HepG2 (cell line): Measurements from ENCODE around the gene TEDC1. TPM values are rescaled to one million over a fixed set of nuclear protein-coding genes. Genes with fewer than 3 reads are reported as not detected.
A peak's percentile ranks its signal among the peaks of the same experiment; 100 is the strongest.

Source experiments
- AGO1 ChIP-seq: fragments of 200-400 bp; formaldehyde crosslinking; IDR thresholded peaks from 2 replicates; pipeline ENCODE4 v1.6.1; 2017; ENCODE audit warnings: mild to moderate bottlenecking, low read depth, low read length, moderate library complexity; ENCODE audit not compliant: poor library complexity, severe bottlenecking
- AGO2 ChIP-seq: fragments of 200-400 bp; formaldehyde crosslinking; optimal IDR thresholded peaks from 2 replicates; pipeline ENCODE3; 2017; ENCODE audit warnings: mild to moderate bottlenecking, low read depth, low read length, moderate library complexity
- HMGXB4 ChIP-seq, 2 experiments: sonication (generic) in 1 of 2; formaldehyde crosslinking in 1 of 2; IDR thresholded peaks; 2 replicates each; pipeline versions ENCODE4 v1.4.0 to v1.6.1; 2018 to 2020; ENCODE audit warnings: missing genetic modification reagents in 2 of 2, borderline replicate concordance in 1 of 2, low read depth in 1 of 2, mild to moderate bottlenecking in 1 of 2, missing biosample characterization in 1 of 2
- KDM2A ChIP-seq: sonication (generic); formaldehyde crosslinking; IDR thresholded peaks from 2 replicates; pipeline ENCODE4 v1.4.0; 2020; ENCODE audit warnings: low read depth, missing genetic modification reagents, borderline replicate concordance
- MXI1 ChIP-seq: IDR thresholded peaks from 3 replicates; pipeline ENCODE4 v1.6.1; 2012; ENCODE audit warnings: low read depth, low read length, inconsistent platforms, borderline replicate concordance
- NFKB2 ChIP-seq: sonication (generic); formaldehyde crosslinking; IDR thresholded peaks from 2 replicates; pipeline ENCODE4 v1.4.0; 2020; ENCODE audit warnings: missing genetic modification reagents, borderline replicate concordance
- ONECUT2 ChIP-seq: sonication (generic); formaldehyde crosslinking; IDR thresholded peaks from 2 replicates; pipeline ENCODE4 v1.4.0; 2020; ENCODE audit warnings: missing genetic modification reagents
- PCBP1 ChIP-seq: fragments of 200-400 bp; formaldehyde crosslinking; IDR thresholded peaks from 2 replicates; pipeline ENCODE4 v1.6.1; 2017; ENCODE audit warnings: mild to moderate bottlenecking, low read depth, low read length, borderline replicate concordance
- RFX3 ChIP-seq: IDR thresholded peaks from 2 replicates; pipeline ENCODE4 v1.6.1; 2016; ENCODE audit warnings: missing biosample characterization, missing genetic modification reagents
- SAP130 ChIP-seq: IDR thresholded peaks from 2 replicates; pipeline ENCODE4 v1.6.1; 2016; ENCODE audit warnings: low read depth
- TBX2 ChIP-seq: sonication (generic); formaldehyde crosslinking; IDR thresholded peaks from 2 replicates; pipeline ENCODE4 v1.5.0; 2020; ENCODE audit warnings: missing genetic modification reagents, mild to moderate bottlenecking, borderline replicate concordance
- UBTF ChIP-seq: sonication (generic); formaldehyde crosslinking; IDR thresholded peaks from 2 replicates; pipeline ENCODE4 v1.4.0; 2020; ENCODE audit warnings: mild to moderate bottlenecking, missing genetic modification reagents
- ZBTB7B ChIP-seq: sonication (generic); formaldehyde crosslinking; IDR thresholded peaks from 2 replicates; pipeline ENCODE4 v1.4.0; 2020; ENCODE audit warnings: missing genetic modification reagents
- ZBTB8A ChIP-seq: sonication (generic); formaldehyde crosslinking; IDR thresholded peaks from 2 replicates; pipeline ENCODE4 v1.4.0; 2020; ENCODE audit warnings: mild to moderate bottlenecking, low read depth, missing genetic modification reagents, borderline replicate concordance
- ZFX ChIP-seq: sonication (generic); formaldehyde crosslinking; IDR thresholded peaks from 2 replicates; pipeline ENCODE4 v1.4.0; 2020; ENCODE audit warnings: mild to moderate bottlenecking, low read depth, missing genetic modification reagents, moderate library complexity
- ZNF18 ChIP-seq: sonication (generic); formaldehyde crosslinking; IDR thresholded peaks from 2 replicates; pipeline ENCODE4 v1.8.0; 2022; ENCODE audit warnings: mild to moderate bottlenecking, missing genetic modification reagents; ENCODE audit not compliant: insufficient replicate concordance
- ZNF180 ChIP-seq: sonication (generic); formaldehyde crosslinking; IDR thresholded peaks from 2 replicates; pipeline ENCODE4 v1.4.0; 2020; ENCODE audit warnings: low read depth, missing genetic modification reagents, borderline replicate concordance
- ZNF460 ChIP-seq: sonication (generic); formaldehyde crosslinking; IDR thresholded peaks from 2 replicates; pipeline ENCODE4 v1.5.1; 2020; ENCODE audit warnings: missing genetic modification reagents, mild to moderate bottlenecking, borderline replicate concordance
- ZNF878 ChIP-seq: sonication (generic); formaldehyde crosslinking; IDR thresholded peaks from 2 replicates; pipeline ENCODE4 v1.8.1; 2023; ENCODE audit warnings: mild to moderate bottlenecking, missing genetic modification reagents, moderate library complexity
- polyA plus RNA-seq, 8 experiments: library from polyadenylated mRNA; depleted of rRNA in 3 of 8; stranded (reverse) in 7 of 8; unstranded in 1 of 8; fragments of >200 nt; fragmentation: Illumina TruSeq in 4 of 8; extraction: Trizol in 4 of 8; gene quantifications; 2 replicates each; pipeline versions ENCODE4 v1.2.1 to v1.2.3, GENCODE V29; 2011 to 2016; ENCODE audit warnings: low read depth in 4 of 8, missing spikeins in 1 of 8, mixed read lengths in 1 of 8; ENCODE audit not compliant: insufficient read depth in 1 of 8
- total RNA-seq, 5 experiments: library from RNA; depleted of rRNA; stranded (reverse); fragments of >200 nt; fragmentation: Illumina TruSeq; extraction: Trizol; gene quantifications; 2 replicates each; pipeline ENCODE4 v1.2.3, GENCODE V29; 2016; ENCODE audit warnings: low read depth in 1 of 5
- TF ChIP-seq, protein P1 (sequence below): sonication (generic); formaldehyde crosslinking; IDR thresholded peaks from 2 replicates; pipeline ENCODE4 v1.4.0; 2020; ENCODE audit warnings: missing genetic modification reagents

TEDC1 gene
- total and polyA plus RNA-seq, 2 of the 13 experiments (the other 11 are each of a cell fraction or from before 2014, with no cell fraction given): 5.7 to 27.4 TPM

DNA sequence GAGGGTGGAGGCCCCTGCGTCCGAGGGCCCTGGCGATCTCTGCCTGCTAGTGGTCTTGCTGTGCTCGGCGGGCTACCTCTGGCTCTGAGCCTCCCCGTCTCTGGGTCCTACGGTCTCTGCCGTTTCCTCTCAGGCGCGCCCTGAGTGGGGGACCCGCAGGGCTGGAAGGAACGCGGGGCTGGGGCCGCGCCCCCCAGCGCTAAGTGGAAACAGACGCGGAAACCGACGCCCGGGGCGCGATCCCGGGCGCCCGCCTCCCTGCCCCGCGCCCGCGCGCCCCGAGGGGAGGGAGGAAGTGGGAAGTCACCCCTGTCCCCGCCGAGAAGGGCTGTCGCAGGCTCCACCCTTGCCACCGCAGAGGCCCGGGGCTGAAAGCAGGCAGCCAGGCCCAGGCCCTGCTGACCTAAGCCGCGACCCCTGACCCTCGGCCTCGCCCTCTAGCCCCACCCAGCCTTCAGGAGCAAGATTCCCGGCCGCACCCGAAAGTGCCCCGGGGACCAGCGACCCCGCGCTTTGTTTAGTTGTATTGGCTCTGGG is 3.5 kb upstream of the TEDC1 start (continued):
- peak; percentile 36 for TF ChIP-seq ZNF18
- no peak for TF ChIP-seq RFX3 (CRISPR knock-in tag)
- TF ChIP-seq ZFX (CRISPR knock-in tag): peak; percentile 15
- no peak for TF ChIP-seq ONECUT2 (CRISPR knock-in tag)
- TF ChIP-seq KDM2A (CRISPR knock-in tag): peak; percentile 59; the same call in 1 of the 2 replicates
- TF ChIP-seq ZNF180 (CRISPR knock-in tag): no peak
- TF ChIP-seq AGO1: peak; percentile 89
- TF ChIP-seq, protein P1, sequence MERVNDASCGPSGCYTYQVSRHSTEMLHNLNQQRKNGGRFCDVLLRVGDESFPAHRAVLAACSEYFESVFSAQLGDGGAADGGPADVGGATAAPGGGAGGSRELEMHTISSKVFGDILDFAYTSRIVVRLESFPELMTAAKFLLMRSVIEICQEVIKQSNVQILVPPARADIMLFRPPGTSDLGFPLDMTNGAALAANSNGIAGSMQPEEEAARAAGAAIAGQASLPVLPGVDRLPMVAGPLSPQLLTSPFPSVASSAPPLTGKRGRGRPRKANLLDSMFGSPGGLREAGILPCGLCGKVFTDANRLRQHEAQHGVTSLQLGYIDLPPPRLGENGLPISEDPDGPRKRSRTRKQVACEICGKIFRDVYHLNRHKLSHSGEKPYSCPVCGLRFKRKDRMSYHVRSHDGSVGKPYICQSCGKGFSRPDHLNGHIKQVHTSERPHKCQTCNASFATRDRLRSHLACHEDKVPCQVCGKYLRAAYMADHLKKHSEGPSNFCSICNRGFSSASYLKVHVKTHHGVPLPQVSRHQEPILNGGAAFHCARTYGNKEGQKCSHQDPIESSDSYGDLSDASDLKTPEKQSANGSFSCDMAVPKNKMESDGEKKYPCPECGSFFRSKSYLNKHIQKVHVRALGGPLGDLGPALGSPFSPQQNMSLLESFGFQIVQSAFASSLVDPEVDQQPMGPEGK (CRISPR knock-in tag): 0 out of 2 replicates have a peak, but pooled peaks have one; percentile 10
- no peak for TF ChIP-seq ZNF460 (CRISPR knock-in tag)
- 0 out of 2 replicates have a peak, but pooled peaks have one; percentile 12 for TF ChIP-seq PCBP1
- TF ChIP-seq NFKB2 (CRISPR knock-in tag): no peak
- TF ChIP-seq SAP130 (CRISPR knock-in tag): 0 out of 2 replicates have a peak, but pooled peaks have one; percentile 8
- peak; percentile 8; the same call in 1 of the 2 replicates for TF ChIP-seq UBTF (CRISPR knock-in tag)
- no peak for TF ChIP-seq ZNF878 (CRISPR knock-in tag)
- TF ChIP-seq HMGXB4 (CRISPR knock-in tag; IDR thresholded peaks at IDR 0.05; ENCODE audit: borderline replicate concordance in 1 of 2, low read depth in 1 of 2): peak in 1 of 2 experiments; percentile 40; a peak in 3 of 4 replicates
- 0 out of 2 replicates have a peak, but pooled peaks have one; percentile 4 for TF ChIP-seq TBX2
- no peak for TF ChIP-seq ZBTB8A (CRISPR knock-in tag)
- no peak for TF ChIP-seq MXI1
- TF ChIP-seq AGO2: peak; percentile 78
- TF ChIP-seq ZBTB7B (CRISPR knock-in tag): peak; percentile 21; the same call in 1 of the 2 replicates
